Neural progenitor cell (in vitro differentiated cells): ENCODE data around the gene GSTT2. TPM values are rescaled to one million over a fixed set of nuclear protein-coding genes. Genes with fewer than 3 reads are reported as not detected.
"Not testable (repeated sequence)": the region's sequence is repeated elsewhere in the genome, so short reads cannot be mapped to it uniquely, and the experiment has no call there.

Experiments used
- DNase-seq: peaks from one replicate; pipeline ENCODE4 v3.0.0-alpha.2; 2016; ENCODE audit warnings: low spot score
- H2AFZ ChIP-seq: fragments of 200-600 bp; sonication (generic); replicated peaks from 2 replicates; pipeline ENCODE4 v1.6.1; 2016; ENCODE audit warnings: antibody characterized with exemption
- H3F3A ChIP-seq: fragments of 200-600 bp; sonication (generic); 2 replicates; pipeline ENCODE4 v1.6.1; 2016; ENCODE audit warnings: antibody characterized with exemption, low read depth
- H3K27ac ChIP-seq: fragments of 200-600 bp; sonication (generic); 2 replicates; pipeline ENCODE4 v1.5.1; 2016; ENCODE audit warnings: mild to moderate bottlenecking
- H3K27me3 ChIP-seq: fragments of 200-600 bp; sonication (generic); 2 replicates; pipeline ENCODE4 v1.6.1; 2016; ENCODE audit warnings: mild to moderate bottlenecking, moderate library complexity
- H3K36me3 ChIP-seq: fragments of 200-600 bp; sonication (generic); 2 replicates; pipeline ENCODE4 v1.5.1; 2016
- H3K4me1 ChIP-seq: fragments of 200-600 bp; sonication (generic); 2 replicates; pipeline ENCODE4 v1.6.1; 2016; ENCODE audit warnings: mixed run types
- H3K4me2 ChIP-seq: fragments of 200-600 bp; sonication (generic); 2 replicates; pipeline ENCODE4 v1.6.1; 2016
- H3K4me3 ChIP-seq: fragments of 200-600 bp; sonication (generic); 2 replicates; pipeline ENCODE4 v1.5.1; 2016
- H3K79me2 ChIP-seq: fragments of 200-600 bp; sonication (generic); 2 replicates; pipeline ENCODE4 v1.6.1; 2016; ENCODE audit warnings: low read depth
- H3K9ac ChIP-seq: fragments of 200-600 bp; sonication (generic); 2 replicates; pipeline ENCODE4 v1.6.1; 2016
- H3K9me3 ChIP-seq: fragments of 200-600 bp; sonication (generic); 2 replicates; pipeline ENCODE4 v1.5.1; 2016; ENCODE audit warnings: low read depth
- H4K20me1 ChIP-seq: fragments of 200-600 bp; sonication (generic); 2 replicates; pipeline ENCODE4 v1.6.1; 2016; ENCODE audit warnings: low read depth
- H3K27ac Mint-ChIP-seq: 3 replicates; pipeline ENCODE4 v1.8.0; 2021; ENCODE audit warnings: mixed read lengths
- H3K27me3 Mint-ChIP-seq: 2 replicates; pipeline ENCODE4 v1.8.0; 2022; ENCODE audit warnings: low read depth, mild to moderate bottlenecking, inconsistent platforms, moderate library complexity, mixed read lengths; ENCODE audit not compliant: insufficient read depth
- H3K36me3 Mint-ChIP-seq: 3 replicates; pipeline ENCODE4 v1.8.0; 2021; ENCODE audit warnings: mixed read lengths
- H3K4me1 Mint-ChIP-seq: 3 replicates; pipeline ENCODE4 v1.8.0; 2021; ENCODE audit warnings: mixed read lengths
- H3K4me3 Mint-ChIP-seq: 3 replicates; pipeline ENCODE4 v1.8.0; 2021; ENCODE audit warnings: mild to moderate bottlenecking, moderate library complexity, mixed read lengths
- H3K9me3 Mint-ChIP-seq: 3 replicates; pipeline ENCODE4 v1.8.0; 2020; ENCODE audit warnings: mixed read lengths
- CTCF ChIP-seq: fragments of 200-600 bp; sonication (generic); IDR thresholded peaks from 2 replicates; pipeline ENCODE4 v1.5.1; 2017; ENCODE audit warnings: antibody characterized with exemption, mild to moderate bottlenecking
- EZH2 ChIP-seq: fragments of 200-600 bp; sonication (generic); IDR thresholded peaks from 2 replicates; pipeline ENCODE4 v1.6.1; 2017; ENCODE audit warnings: antibody characterized with exemption, mild to moderate bottlenecking, moderate library complexity
- EZH2phosphoT487 ChIP-seq: fragments of 200-600 bp; sonication (generic); IDR thresholded peaks from 2 replicates; pipeline ENCODE4 v1.6.1; 2017; ENCODE audit warnings: antibody characterized with exemption
- total RNA-seq: library from RNA; depleted of rRNA; stranded (reverse); fragments of >200 nt; gene quantifications from 2 replicates; pipeline ENCODE4 v1.2.3, GENCODE V29; 2015; ENCODE audit warnings: low replicate concordance

GSTT2 gene
- total RNA-seq, 1 donor from 2014 or later, result not detected

DNA sequence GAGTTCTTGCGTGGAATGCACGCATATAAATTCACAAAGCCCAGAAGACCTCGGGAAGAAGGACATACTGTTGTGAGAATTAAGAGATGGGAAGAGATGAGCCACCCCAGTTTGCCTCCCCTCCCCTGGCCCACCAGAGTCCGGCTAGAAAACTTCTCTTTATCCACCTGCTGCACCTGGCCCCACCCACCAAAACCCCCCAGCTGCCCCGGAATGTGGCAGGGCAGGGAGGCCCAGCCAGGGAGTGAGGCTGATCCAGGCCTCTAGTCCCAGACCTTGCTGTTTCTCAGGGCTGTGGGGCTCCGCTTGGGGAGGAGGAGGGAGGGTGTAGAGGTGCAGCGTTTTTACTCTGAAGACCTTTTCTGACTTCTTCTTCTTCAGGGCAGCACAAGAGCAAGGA lies 633 bp downstream of the GSTT2 start:
- H3K4me1 ChIP-seq, H3K4me2 ChIP-seq, H3F3A ChIP-seq, H3K4me3 Mint-ChIP-seq, H3K27me3 Mint-ChIP-seq, DNase-seq, H3K9ac ChIP-seq, H4K20me1 ChIP-seq, H3K9me3 Mint-ChIP-seq, H3K27me3 ChIP-seq, H3K79me2 ChIP-seq, H3K4me3 ChIP-seq, H3K9me3 ChIP-seq, H3K27ac Mint-ChIP-seq, H3K36me3 Mint-ChIP-seq, H3K36me3 ChIP-seq, H3K27ac ChIP-seq, H2AFZ ChIP-seq, H3K4me1 Mint-ChIP-seq: not testable (repeated sequence)

DNA sequence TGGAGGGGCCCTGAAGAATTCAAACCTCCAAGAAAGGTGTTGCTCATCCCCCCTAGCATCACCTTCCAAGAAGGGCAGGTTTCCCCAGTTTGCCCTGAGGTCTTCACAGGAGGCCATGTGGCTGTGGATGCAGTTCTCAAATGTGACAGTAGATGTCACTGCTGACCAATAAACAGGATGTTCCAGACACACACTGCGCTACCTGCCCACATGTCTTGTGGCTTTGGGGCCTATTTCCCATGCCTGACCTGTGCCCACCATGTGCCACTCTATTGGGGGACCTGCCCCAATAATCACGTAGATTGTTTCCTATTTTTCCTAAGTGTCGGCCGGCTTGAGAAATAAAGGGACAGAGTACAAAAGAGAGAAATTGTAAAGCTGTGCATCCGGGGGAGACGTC lies 4.5 kb downstream of the GSTT2 start:
- H3K36me3 ChIP-seq, result no peaks in the 10 kb centered on the region
- no peaks in the 10 kb centered on the region for H3K4me1 ChIP-seq
- H3K27ac ChIP-seq, result no peak overlapping the region
- Mint-ChIP-seq H3K36me3 (no peaks in the 10 kb centered on the region), H3K4me1 (no peaks in the 10 kb centered on the region), H3K27me3 (no peaks in the 10 kb centered on the region), H3K4me3 (no peak overlapping the region), H3K27ac (no peak overlapping the region), H3K9me3 (no peaks in the 10 kb centered on the region)
- no peaks in the 10 kb centered on the region for H3K79me2 ChIP-seq
- H3K4me3 ChIP-seq, result no peak overlapping the region
- no peaks in the 10 kb centered on the region for H3K27me3 ChIP-seq
- DNase-seq, result no peak
- H3K9ac ChIP-seq, result no peak overlapping the region
- H3K4me2 ChIP-seq, result no peak overlapping the region
- H2AFZ ChIP-seq, result no peak overlapping the region
- no peaks in the 10 kb centered on the region for H3K9me3 ChIP-seq
- no peaks in the 10 kb centered on the region for H3F3A ChIP-seq
- TF ChIP-seq EZH2phosphoT487 (no peak), EZH2 (no peak), CTCF (no peak)
- no peaks in the 10 kb centered on the region for H4K20me1 ChIP-seq

DNA sequence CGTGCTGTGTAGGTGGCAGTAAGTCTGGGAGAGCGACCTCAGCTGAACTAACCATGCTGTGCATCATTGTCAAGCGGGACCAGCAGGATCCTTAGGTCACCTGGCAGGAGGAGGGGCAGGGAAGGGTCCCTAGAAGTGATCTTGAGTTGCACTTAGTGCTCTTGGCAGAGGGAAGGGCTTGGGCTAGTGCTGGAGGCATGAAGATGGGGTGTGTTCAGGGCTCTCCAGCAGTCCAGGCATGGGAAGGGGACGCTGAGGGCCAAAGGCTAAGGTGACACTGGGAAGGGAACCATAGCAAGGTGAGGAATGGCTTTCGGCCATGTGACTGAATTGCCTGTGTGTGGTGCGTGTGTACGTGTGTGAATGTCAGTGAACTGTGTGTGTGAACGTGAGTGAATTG lies 6.2 kb downstream of the GSTT2 start:
- not testable (repeated sequence) for H3K9me3 ChIP-seq, H3K27me3 Mint-ChIP-seq, H3K4me1 ChIP-seq, H3K27ac Mint-ChIP-seq, H3K4me3 ChIP-seq, DNase-seq, H3K9ac ChIP-seq, H3K9me3 Mint-ChIP-seq, H3K36me3 Mint-ChIP-seq, H3K4me2 ChIP-seq, H3K4me1 Mint-ChIP-seq, H3K27me3 ChIP-seq, H3K79me2 ChIP-seq, H2AFZ ChIP-seq, H3K36me3 ChIP-seq, H4K20me1 ChIP-seq, H3F3A ChIP-seq, H3K4me3 Mint-ChIP-seq, H3K27ac ChIP-seq

DNA sequence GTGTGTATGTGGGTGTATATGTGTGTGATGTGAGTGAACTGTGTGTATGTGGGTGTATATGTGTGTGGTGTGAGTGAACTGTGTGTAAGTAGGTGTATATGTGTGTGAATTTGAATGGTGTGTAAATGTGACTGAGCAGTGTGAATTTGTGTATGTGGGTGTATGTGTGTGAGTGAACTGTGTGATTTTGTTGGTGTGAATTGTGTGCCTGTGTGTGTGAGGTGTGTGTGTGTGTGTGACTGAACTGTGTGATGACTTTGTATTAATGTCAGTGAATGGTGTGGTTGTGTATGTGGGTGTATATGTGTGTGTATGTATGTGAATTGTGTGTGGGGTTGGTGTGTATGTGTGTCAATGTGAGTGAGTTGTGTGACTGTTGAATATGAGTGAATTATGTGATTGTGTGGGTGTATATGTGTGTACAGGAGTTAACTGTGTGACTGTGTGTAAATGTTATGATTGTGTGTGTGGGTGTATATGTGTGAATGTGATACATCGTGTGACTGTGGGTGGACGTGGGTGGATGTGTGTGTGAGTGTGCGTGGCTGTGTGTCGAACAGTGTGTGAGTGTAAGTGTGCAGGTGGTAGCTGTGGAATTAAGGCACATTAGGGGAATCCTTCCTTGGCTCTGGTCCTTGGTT lies 6.7 kb downstream of the GSTT2 start:
- not testable (repeated sequence) for H3K27me3 Mint-ChIP-seq, H3K36me3 ChIP-seq, H3K9me3 Mint-ChIP-seq, H3K36me3 Mint-ChIP-seq, H3K27ac Mint-ChIP-seq, H3F3A ChIP-seq, H3K27ac ChIP-seq, H3K4me1 Mint-ChIP-seq, DNase-seq, H4K20me1 ChIP-seq, H3K4me3 ChIP-seq, H3K4me2 ChIP-seq, H3K79me2 ChIP-seq, H3K4me3 Mint-ChIP-seq, H3K4me1 ChIP-seq, H3K9me3 ChIP-seq, H3K9ac ChIP-seq, H2AFZ ChIP-seq, H3K27me3 ChIP-seq

DNA sequence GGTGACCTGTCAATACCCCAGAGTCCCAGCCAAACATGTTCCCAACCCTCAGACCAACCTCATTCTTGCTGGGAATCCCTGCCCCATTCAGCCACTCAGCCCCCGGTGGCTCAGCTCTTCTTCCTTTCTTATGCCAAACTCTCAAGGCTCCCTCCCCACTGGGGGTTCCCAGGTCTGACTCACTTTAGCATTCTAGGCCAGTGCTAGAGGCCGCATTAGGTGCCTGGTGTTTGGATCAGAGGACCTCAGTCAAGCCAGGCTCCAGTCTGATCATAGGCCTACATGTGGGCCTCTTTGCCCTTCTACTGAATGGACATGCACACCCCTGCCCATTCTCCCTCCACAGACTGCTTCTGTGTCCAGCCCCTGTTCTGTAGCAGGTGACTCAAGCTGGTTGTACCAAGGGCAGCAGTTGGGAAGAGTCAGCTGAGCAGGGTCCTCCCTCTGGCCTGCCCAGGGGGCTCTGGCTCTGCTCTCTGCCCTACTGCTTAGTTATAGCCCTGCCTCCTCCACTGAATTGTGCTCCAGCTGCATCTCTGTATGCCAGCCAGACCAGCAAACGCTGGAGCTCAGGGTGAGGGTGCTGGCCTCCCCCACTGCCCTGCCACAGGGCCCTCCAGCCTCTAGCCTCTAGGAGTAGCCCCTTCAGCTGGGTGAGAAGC lies 9.8 kb downstream of the GSTT2 start:
- not testable (repeated sequence) for DNase-seq, H3K9me3 Mint-ChIP-seq, H3K4me1 Mint-ChIP-seq, H3K4me1 ChIP-seq, H3K36me3 ChIP-seq, H2AFZ ChIP-seq, H3K27me3 ChIP-seq, H3K79me2 ChIP-seq, H3K36me3 Mint-ChIP-seq, H3K4me3 ChIP-seq, H3K9ac ChIP-seq, H3K9me3 ChIP-seq, H3K27me3 Mint-ChIP-seq, H3F3A ChIP-seq, H3K27ac ChIP-seq, H4K20me1 ChIP-seq, H3K4me3 Mint-ChIP-seq, H3K4me2 ChIP-seq, H3K27ac Mint-ChIP-seq

- H3K4me1 Mint-ChIP-seq, H3K27me3 ChIP-seq, H3K9me3 Mint-ChIP-seq, H3K36me3 ChIP-seq, H3K4me3 ChIP-seq, H3K36me3 Mint-ChIP-seq, H3K27ac Mint-ChIP-seq, H4K20me1 ChIP-seq, H3K9me3 ChIP-seq, H3K79me2 ChIP-seq, H3K27ac ChIP-seq, DNase-seq, H3F3A ChIP-seq, H3K4me1 ChIP-seq, H3K4me3 Mint-ChIP-seq, H3K27me3 Mint-ChIP-seq, H2AFZ ChIP-seq, H3K9ac ChIP-seq, H3K4me2 ChIP-seq: not testable (repeated sequence)
Observed at GRCh38 chr22:23993080-23993479, 13.1 kb downstream of the GSTT2 start.

GRCh38 chr22:23993581-23994177 lies 13.7 kb downstream of the GSTT2 start:
- H3K4me2 ChIP-seq, H2AFZ ChIP-seq, H3K4me3 Mint-ChIP-seq, H3K4me1 Mint-ChIP-seq, H3K27me3 ChIP-seq, H3K9me3 Mint-ChIP-seq, H3F3A ChIP-seq, H3K9ac ChIP-seq, H3K4me3 ChIP-seq, H3K36me3 Mint-ChIP-seq, H3K27ac ChIP-seq, H4K20me1 ChIP-seq, H3K36me3 ChIP-seq, H3K9me3 ChIP-seq, DNase-seq, H3K4me1 ChIP-seq, H3K27me3 Mint-ChIP-seq, H3K79me2 ChIP-seq: not testable (repeated sequence)
- H3K27ac Mint-ChIP-seq, result peak overlapping the region; percentile 79
